H1 (cell line): ENCODE data around the gene ALG5. TPM values are rescaled to one million over a fixed set of nuclear protein-coding genes. Genes with fewer than 3 reads are reported as not detected.

ENCODE experiments used
- BCL11A ChIP-seq, 2 experiments: IDR thresholded peaks; one replicate each; pipeline ENCODE4 v1.6.1; 2011; ENCODE audit warnings: low read depth in 2 of 2, low read length in 2 of 2, mild to moderate bottlenecking in 2 of 2
- FOSL1 ChIP-seq: IDR thresholded peaks from 2 replicates; pipeline ENCODE4 v1.6.1; 2011; ENCODE audit warnings: mild to moderate bottlenecking, low read depth, low read length, moderate library complexity; ENCODE audit not compliant: insufficient read depth
- SIN3A ChIP-seq, 2 experiments: IDR thresholded peaks in 1 of 2; conservative IDR thresholded peaks in 1 of 2; 2 replicates each; pipeline ENCODE4 v1.6.1; 2011 to 2012; ENCODE audit warnings: low read length in 2 of 2, improper control_type of control experiment in 1 of 2, low read depth in 1 of 2, mild to moderate bottlenecking in 1 of 2
- polyA plus RNA-seq, 7 experiments: library from polyadenylated mRNA; depleted of rRNA in 3 of 7; stranded (reverse) in 5 of 7; unstranded in 2 of 7; fragments of >200 nt in 5 of 7; fragments of 200-250 nt in 2 of 7; gene quantifications; 1 replicate in 5 of 7; 2 replicates in 1 of 7; 4 replicates in 1 of 7; pipeline versions ENCODE4 v1.2.1 to v1.2.3, GENCODE V29; 2011 to 2013; ENCODE audit warnings: missing spikeins in 2 of 7, mixed read lengths in 2 of 7
- total RNA-seq: library from RNA; stranded (reverse); fragmentation: NEBNext Ultra II Directional; extraction: Animal tissue kit (Norgen Biotek cat#: 25700); gene quantifications from 2 replicates; pipeline ENCODE4 v1.2.1, GENCODE V29; 2021
- TF ChIP-seq, protein P1 (sequence below): IDR thresholded peaks from 2 replicates; pipeline ENCODE4 v1.6.1; 2012; ENCODE audit warnings: inconsistent platforms
- TF ChIP-seq, protein P2 (sequence below): IDR thresholded peaks from 2 replicates; pipeline ENCODE4 v1.6.1; 2011; ENCODE audit warnings: low read depth, mild to moderate bottlenecking, low read length; ENCODE audit not compliant: insufficient read depth

ALG5 gene
- total and polyA plus RNA-seq, 2 of the 8 experiments (the other 6 are each of a cell fraction or from before 2014, with no cell fraction given) = 15.0 to 24.3 TPM

GRCh38 chr13:36905944-36906343 is 93.2 kb downstream of the ALG5 start (continued):
- TF ChIP-seq, protein P1, sequence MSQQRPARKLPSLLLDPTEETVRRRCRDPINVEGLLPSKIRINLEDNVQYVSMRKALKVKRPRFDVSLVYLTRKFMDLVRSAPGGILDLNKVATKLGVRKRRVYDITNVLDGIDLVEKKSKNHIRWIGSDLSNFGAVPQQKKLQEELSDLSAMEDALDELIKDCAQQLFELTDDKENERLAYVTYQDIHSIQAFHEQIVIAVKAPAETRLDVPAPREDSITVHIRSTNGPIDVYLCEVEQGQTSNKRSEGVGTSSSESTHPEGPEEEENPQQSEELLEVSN = no peak
- no peak for TF ChIP-seq BCL11A (IDR thresholded peaks at IDR 0.05; ENCODE audit: low read depth in 2 of 2, low read length in 2 of 2)
- TF ChIP-seq SIN3A (conservative IDR thresholded peaks at IDR 0.05 in 1 of 2, IDR thresholded peaks at IDR 0.05 in 1 of 2; ENCODE audit: low read depth in 1 of 2, low read length in 2 of 2) = no peak
- TF ChIP-seq FOSL1 = no peak
- TF ChIP-seq, protein P2, sequence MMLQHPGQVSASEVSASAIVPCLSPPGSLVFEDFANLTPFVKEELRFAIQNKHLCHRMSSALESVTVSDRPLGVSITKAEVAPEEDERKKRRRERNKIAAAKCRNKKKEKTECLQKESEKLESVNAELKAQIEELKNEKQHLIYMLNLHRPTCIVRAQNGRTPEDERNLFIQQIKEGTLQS = no peak
